ENCODE results near the gene CAMLG.

The CAMLG gene

DNA sequence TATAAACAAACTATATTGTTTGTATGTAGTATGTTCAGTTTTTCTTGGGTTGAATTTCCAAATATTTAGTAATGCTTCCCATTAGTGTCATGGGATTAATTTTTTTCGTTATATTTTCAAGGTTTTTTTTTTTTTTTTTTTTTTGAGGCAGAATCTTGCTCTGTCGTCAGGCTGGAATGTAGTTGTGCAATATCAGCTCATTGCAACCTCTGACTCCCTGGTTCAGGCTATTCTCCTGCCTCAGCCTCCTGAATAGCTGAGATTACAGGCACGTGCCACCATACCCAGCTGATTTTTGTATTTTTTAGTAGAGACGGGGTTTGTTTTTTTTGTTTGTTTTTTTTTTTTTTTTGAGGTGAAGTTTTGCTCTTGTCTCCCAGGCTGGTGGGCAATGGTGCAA, 30.9 kb downstream of the CAMLG start:
- H3K27ac ChIP-seq (replicated peaks) = no peak overlapping the region
- no peaks in the 10 kb centered on the region for H3K27me3 ChIP-seq (ENCODE audit: insufficient read depth, poor library complexity, severe bottlenecking)
- TF ChIP-seq GABPA (IDR thresholded peaks at IDR 0.05; ENCODE audit: low read depth) (no peak), SPI1 (IDR thresholded peaks at IDR 0.05; ENCODE audit: borderline replicate concordance, low read depth) (no peak), POLR2AphosphoS5 (IDR thresholded peaks at IDR 0.05; ENCODE audit: low read depth) (no peak)
- TF ChIP-seq, protein P1, sequence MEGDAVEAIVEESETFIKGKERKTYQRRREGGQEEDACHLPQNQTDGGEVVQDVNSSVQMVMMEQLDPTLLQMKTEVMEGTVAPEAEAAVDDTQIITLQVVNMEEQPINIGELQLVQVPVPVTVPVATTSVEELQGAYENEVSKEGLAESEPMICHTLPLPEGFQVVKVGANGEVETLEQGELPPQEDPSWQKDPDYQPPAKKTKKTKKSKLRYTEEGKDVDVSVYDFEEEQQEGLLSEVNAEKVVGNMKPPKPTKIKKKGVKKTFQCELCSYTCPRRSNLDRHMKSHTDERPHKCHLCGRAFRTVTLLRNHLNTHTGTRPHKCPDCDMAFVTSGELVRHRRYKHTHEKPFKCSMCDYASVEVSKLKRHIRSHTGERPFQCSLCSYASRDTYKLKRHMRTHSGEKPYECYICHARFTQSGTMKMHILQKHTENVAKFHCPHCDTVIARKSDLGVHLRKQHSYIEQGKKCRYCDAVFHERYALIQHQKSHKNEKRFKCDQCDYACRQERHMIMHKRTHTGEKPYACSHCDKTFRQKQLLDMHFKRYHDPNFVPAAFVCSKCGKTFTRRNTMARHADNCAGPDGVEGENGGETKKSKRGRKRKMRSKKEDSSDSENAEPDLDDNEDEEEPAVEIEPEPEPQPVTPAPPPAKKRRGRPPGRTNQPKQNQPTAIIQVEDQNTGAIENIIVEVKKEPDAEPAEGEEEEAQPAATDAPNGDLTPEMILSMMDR (IDR thresholded peaks at IDR 0.05; ENCODE audit: insufficient read depth, low read length) = no peak
- TF ChIP-seq, protein P2, sequence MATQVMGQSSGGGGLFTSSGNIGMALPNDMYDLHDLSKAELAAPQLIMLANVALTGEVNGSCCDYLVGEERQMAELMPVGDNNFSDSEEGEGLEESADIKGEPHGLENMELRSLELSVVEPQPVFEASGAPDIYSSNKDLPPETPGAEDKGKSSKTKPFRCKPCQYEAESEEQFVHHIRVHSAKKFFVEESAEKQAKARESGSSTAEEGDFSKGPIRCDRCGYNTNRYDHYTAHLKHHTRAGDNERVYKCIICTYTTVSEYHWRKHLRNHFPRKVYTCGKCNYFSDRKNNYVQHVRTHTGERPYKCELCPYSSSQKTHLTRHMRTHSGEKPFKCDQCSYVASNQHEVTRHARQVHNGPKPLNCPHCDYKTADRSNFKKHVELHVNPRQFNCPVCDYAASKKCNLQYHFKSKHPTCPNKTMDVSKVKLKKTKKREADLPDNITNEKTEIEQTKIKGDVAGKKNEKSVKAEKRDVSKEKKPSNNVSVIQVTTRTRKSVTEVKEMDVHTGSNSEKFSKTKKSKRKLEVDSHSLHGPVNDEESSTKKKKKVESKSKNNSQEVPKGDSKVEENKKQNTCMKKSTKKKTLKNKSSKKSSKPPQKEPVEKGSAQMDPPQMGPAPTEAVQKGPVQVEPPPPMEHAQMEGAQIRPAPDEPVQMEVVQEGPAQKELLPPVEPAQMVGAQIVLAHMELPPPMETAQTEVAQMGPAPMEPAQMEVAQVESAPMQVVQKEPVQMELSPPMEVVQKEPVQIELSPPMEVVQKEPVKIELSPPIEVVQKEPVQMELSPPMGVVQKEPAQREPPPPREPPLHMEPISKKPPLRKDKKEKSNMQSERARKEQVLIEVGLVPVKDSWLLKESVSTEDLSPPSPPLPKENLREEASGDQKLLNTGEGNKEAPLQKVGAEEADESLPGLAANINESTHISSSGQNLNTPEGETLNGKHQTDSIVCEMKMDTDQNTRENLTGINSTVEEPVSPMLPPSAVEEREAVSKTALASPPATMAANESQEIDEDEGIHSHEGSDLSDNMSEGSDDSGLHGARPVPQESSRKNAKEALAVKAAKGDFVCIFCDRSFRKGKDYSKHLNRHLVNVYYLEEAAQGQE (IDR thresholded peaks at IDR 0.05; ENCODE audit: insufficient replicate concordance, low read depth) = no peak
- no peak overlapping the region for H3K4me3 ChIP-seq (replicated peaks; ENCODE audit: insufficient read depth, low read length)
- peak in 1 of 2 experiments; percentile 2 for DNase-seq (ENCODE audit: low read depth in 1 of 2, low spot score in 1 of 2)

DNA sequence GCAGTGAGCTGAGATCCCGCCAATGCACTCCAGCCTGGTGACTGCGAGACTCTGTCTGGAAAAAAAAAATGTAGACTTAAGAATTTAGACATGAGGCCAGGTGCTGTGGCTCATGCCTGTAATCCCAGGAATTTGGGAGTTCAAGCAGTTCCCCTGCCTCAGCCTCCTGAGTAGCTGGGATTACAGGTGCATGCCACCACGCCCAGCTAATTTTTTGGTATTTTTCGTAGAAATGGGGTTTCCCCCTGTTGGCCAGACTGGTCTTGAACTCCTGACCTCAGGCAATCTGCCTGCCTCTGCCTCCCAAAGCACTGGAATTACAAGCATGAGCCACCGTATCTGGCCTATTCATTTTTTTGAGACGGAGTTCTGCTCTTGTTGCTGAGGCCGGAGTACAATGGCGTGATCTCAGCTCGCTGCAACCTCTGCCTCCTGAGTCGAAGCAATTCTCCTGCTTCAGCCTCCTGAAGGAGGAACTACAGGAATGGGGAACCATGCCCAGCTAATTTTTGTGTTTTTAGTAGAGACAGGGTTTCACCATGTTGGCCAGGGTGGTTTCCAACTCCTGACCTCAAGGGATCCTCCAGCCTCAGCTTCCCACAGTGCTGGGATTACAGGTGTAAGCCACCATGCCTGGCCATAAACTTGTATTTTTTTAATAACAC, 34.2 kb downstream of the CAMLG start:
- Histone ChIP-seq H3K27me3 (ENCODE audit: insufficient read depth, poor library complexity, severe bottlenecking) (no peaks in the 10 kb centered on the region), H3K4me3 (replicated peaks; ENCODE audit: insufficient read depth, low read length) (no peak overlapping the region), H3K27ac (replicated peaks) (no peak overlapping the region)
- DNase-seq (ENCODE audit: low read depth in 1 of 2, low spot score in 1 of 2) = peak in 1 of 2 experiments; percentile 4
- TF ChIP-seq, protein P1 (IDR thresholded peaks at IDR 0.05; ENCODE audit: insufficient read depth, low read length) = no peak
- no peak for TF ChIP-seq POLR2AphosphoS5 (IDR thresholded peaks at IDR 0.05; ENCODE audit: low read depth)
- TF ChIP-seq, protein P2 (IDR thresholded peaks at IDR 0.05; ENCODE audit: insufficient replicate concordance, low read depth) = no peak
- no peak for TF ChIP-seq SPI1 (IDR thresholded peaks at IDR 0.05; ENCODE audit: borderline replicate concordance, low read depth)
- no peak for TF ChIP-seq GABPA (IDR thresholded peaks at IDR 0.05; ENCODE audit: low read depth)

DNA sequence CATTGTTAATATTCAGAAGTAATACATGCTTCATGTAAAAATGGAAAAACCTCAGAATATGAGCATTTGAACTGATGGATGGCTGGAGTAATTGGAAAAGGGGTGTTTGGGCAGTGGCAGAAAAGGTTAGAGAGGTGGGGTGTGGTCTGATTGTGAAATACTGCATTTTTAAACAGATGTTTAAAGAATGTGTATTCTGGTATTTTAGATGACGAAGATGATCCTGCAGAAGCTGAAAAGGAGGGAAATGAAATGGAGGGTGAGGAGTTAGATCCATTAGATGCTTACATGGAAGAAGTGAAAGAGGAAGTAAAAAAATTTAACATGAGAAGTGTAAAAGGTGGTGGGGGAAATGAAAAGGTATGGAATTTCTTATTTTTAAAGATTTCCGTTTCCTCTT, 39.0 kb downstream of the CAMLG start:
- no peak overlapping the region for H3K4me3 ChIP-seq (replicated peaks; ENCODE audit: insufficient read depth, low read length)
- peak in 1 of 2 experiments; percentile 17 for DNase-seq (ENCODE audit: low read depth in 1 of 2, low spot score in 1 of 2)
- H3K27me3 ChIP-seq (ENCODE audit: insufficient read depth, poor library complexity, severe bottlenecking) = no peaks in the 10 kb centered on the region
- TF ChIP-seq SPI1 (IDR thresholded peaks at IDR 0.05; ENCODE audit: borderline replicate concordance, low read depth) = no peak
- TF ChIP-seq, protein P2 (IDR thresholded peaks at IDR 0.05; ENCODE audit: insufficient replicate concordance, low read depth) = no peak
- no peak overlapping the region for H3K27ac ChIP-seq (replicated peaks)

Measured in HL-60 (cell line).